GF-D8 (cell line): Measurements from ENCODE around the gene EMID1.

ENCODE experiments used
- DNase-seq: peaks from one replicate; lab custom pipeline; 2025; lab: John Stamatoyannopoulos, UW

EMID1 gene

GRCh38 chr22:29205594-29206371 lies at the start of gene EMID1:
TSS of gene EMID1 (plus strand) at chr22:29205896. CDS start at chr22:29206039, 143 bp downstream.
- DNase-seq = no peak

- DNase-seq = no peak
Measured at GRCh38 chr22:29155966-29156365, 49.7 kb upstream of the EMID1 start.

- no peak for DNase-seq
Measured at GRCh38 chr22:29156507-29156906, 49.2 kb upstream of the EMID1 start.

GRCh38 chr22:29157759-29158535 lies 47.7 kb upstream of the EMID1 start:
- DNase-seq = no peak

GRCh38 chr22:29158546-29158945 lies 47.1 kb upstream of the EMID1 start:
- no peak for DNase-seq

- DNase-seq = no peak
Measured at GRCh38 chr22:29163808-29164207, 41.9 kb upstream of the EMID1 start.

- no peak for DNase-seq
Measured at GRCh38 chr22:29165321-29166060, 40.2 kb upstream of the EMID1 start.

- no peak for DNase-seq
Measured at GRCh38 chr22:29166180-29166579, 39.5 kb upstream of the EMID1 start.

GRCh38 chr22:29167032-29167911 lies 38.4 kb upstream of the EMID1 start:
- DNase-seq = peak; percentile 93

GRCh38 chr22:29171721-29172120 lies 34.0 kb upstream of the EMID1 start:
- DNase-seq = no peak

- DNase-seq = no peak
Measured at GRCh38 chr22:29172216-29172615, 33.5 kb upstream of the EMID1 start.

- DNase-seq = no peak
Measured at GRCh38 chr22:29175312-29175835, 30.3 kb upstream of the EMID1 start.

- DNase-seq = no peak
Measured at GRCh38 chr22:29183971-29184848, 21.5 kb upstream of the EMID1 start.

- DNase-seq = no peak
Measured at GRCh38 chr22:29184849-29185490, 20.7 kb upstream of the EMID1 start.

- no peak for DNase-seq
Measured at GRCh38 chr22:29186302-29186701, 19.4 kb upstream of the EMID1 start.

GRCh38 chr22:29187831-29188230 lies 17.9 kb upstream of the EMID1 start:
- no peak for DNase-seq

- DNase-seq = no peak
Measured at GRCh38 chr22:29190051-29190450, 15.6 kb upstream of the EMID1 start.

GRCh38 chr22:29190918-29191317 lies 14.8 kb upstream of the EMID1 start:
- no peak for DNase-seq

- no peak for DNase-seq
Measured at GRCh38 chr22:29193021-29193420, 12.7 kb upstream of the EMID1 start.

GRCh38 chr22:29194184-29194583 lies 11.5 kb upstream of the EMID1 start:
- no peak for DNase-seq
